Smooth muscle cell of the brain vasculature (primary cell): ENCODE data around the gene TH.

Experiments used
- DNase-seq: peaks from one replicate; pipeline ENCODE4 v3.0.0-alpha.2; 2012; ENCODE audit warnings: low read depth, low spot score

Gene TH

GRCh38 chr11:2142300-2142759 is 29.3 kb downstream of the TH start:
- DNase-seq = no peak

GRCh38 chr11:2140411-2141400 is 30.9 kb downstream of the TH start:
- DNase-seq = no peak

- DNase-seq = no peak
Observed at GRCh38 chr11:2139621-2140337, 31.8 kb downstream of the TH start.

- no peak for DNase-seq
Observed at GRCh38 chr11:2139123-2139521, 32.5 kb downstream of the TH start, which contains the start of gene IGF2. Gene IGF2 (minus strand): TSS chr11:2139389. CDS start chr11:2135523, 3,866 bp downstream.

- DNase-seq = no peak
Observed at GRCh38 chr11:2138431-2139122, 33.0 kb downstream of the TH start.

- no peak for DNase-seq
Observed at GRCh38 chr11:2138068-2138430, 33.6 kb downstream of the TH start.

- DNase-seq = no peak
Observed at GRCh38 chr11:2137202-2138067, 34.2 kb downstream of the TH start.

GRCh38 chr11:2136952-2137201 is 34.7 kb downstream of the TH start:
- no peak for DNase-seq

GRCh38 chr11:2136209-2136951 is 35.2 kb downstream of the TH start:
- DNase-seq = no peak

- DNase-seq = no peak
Observed at GRCh38 chr11:2135648-2136201, 35.9 kb downstream of the TH start.

GRCh38 chr11:2135018-2135569 is 36.5 kb downstream of the TH start:
- no peak for DNase-seq

- DNase-seq = no peak
Observed at GRCh38 chr11:2134022-2135010, 37.3 kb downstream of the TH start.

GRCh38 chr11:2133241-2134021 is 38.2 kb downstream of the TH start:
- DNase-seq = no peak

- DNase-seq = no peak
Observed at GRCh38 chr11:2132874-2133240, 38.8 kb downstream of the TH start.

GRCh38 chr11:2132246-2132645 is 39.4 kb downstream of the TH start:
- no peak for DNase-seq

- no peak for DNase-seq
Observed at GRCh38 chr11:2131371-2132236, 40.0 kb downstream of the TH start.

- no peak for DNase-seq
Observed at GRCh38 chr11:2130881-2131352, 40.7 kb downstream of the TH start.
